Gastroesophageal sphincter (tissue), 4 donors: ENCODE data around the gene B3GAT1. TPM values are rescaled to one million over a fixed set of nuclear protein-coding genes. Genes with fewer than 3 reads are reported as not detected.

Experiments
- total RNA-seq, 4 donors: library from RNA; depleted of rRNA; stranded (reverse); fragments of >200 nt; gene quantifications; one replicate each; pipeline ENCODE4 v1.1.0, GENCODE V29; 2016

Gene B3GAT1
- total RNA-seq, 4 donors from 2014 or later: 0.08 to 0.52 (median 0.29) TPM

Other genes with a start within 250 kb of the B3GAT1 start
- gene NCAPD3, start 188.3 kb downstream of the B3GAT1 start, total RNA-seq: 10 to 100 TPM in 2 of 4 donors, 1 to 10 TPM in 2; 7.0 to 13.8 (median 11.4) TPM
- 10 to 100 TPM; 27.6 to 56.4 (median 45.0) TPM for gene VPS26B, start 187.6 kb downstream of the B3GAT1 start, total RNA-seq
- gene THYN1, start 158.9 kb downstream of the B3GAT1 start, total RNA-seq: 10 to 100 TPM; 54.0 to 74.4 (median 55.4) TPM
- 10 to 100 TPM; 20.1 to 28.8 (median 22.3) TPM for gene ACAD8, start 158.7 kb downstream of the B3GAT1 start, total RNA-seq
- under 1 TPM in 1 of 4 donors, not detected in 3; 0.42 TPM for gene GLB1L3, start 135.9 kb downstream of the B3GAT1 start, total RNA-seq
- gene GLB1L2, start 80.3 kb downstream of the B3GAT1 start, total RNA-seq: 1 to 10 TPM; 3.8 to 9.7 (median 8.6) TPM